GM12878 (cell line): Measurements from ENCODE around the gene PRKCB. TPM values are rescaled to one million over a fixed set of nuclear protein-coding genes. Genes with fewer than 3 reads are reported as not detected.

Experiments
- ATAC-seq: fragments of 200-7000 bp; cut with Tn5 transposase; 3 replicates; pipeline ENCODE4 v1.9.1; 2020; ENCODE audit warnings: mild to moderate bottlenecking, moderate library complexity
- BruUV-seq: library from RNA; stranded (reverse); fragments of 400-500 nt; replicated peaks from 2 replicates; lab custom pipeline; 2021; lab: Mats Ljungman, UMichigan
- CTCF ChIA-PET: fragments of 300-600 bp; sonication (Branson Sonifier 250); formaldehyde crosslinking; extraction: SDS; loops from one replicate; lab custom pipeline; 2021; ENCODE audit warnings: inconsistent platforms; lab: Yijun Ruan, JAX
- POLR2A ChIA-PET: fragments of 350-600 bp; formaldehyde crosslinking; extraction: SDS; loops from one replicate; lab custom pipeline; 2021; ENCODE audit warnings: inconsistent platforms; lab: Charles Lee
- RAD21 ChIA-PET: fragments of 300-600 bp; sonication (Branson Sonifier 250); formaldehyde crosslinking; loops from one replicate; lab custom pipeline; 2023; ENCODE audit warnings: antibody characterized with exemption; ENCODE audit not compliant: unreplicated experiment; lab: Charles Lee
- SMC1A ChIA-PET: fragments of 300-600 bp; sonication (Branson Sonifier 250); formaldehyde crosslinking; loops from one replicate; lab custom pipeline; 2023; ENCODE audit not compliant: unreplicated experiment, uncharacterized antibody; lab: Charles Lee
- DNase-seq: peaks from one replicate; pipeline ENCODE4 v3.0.0-alpha.2; 2011; ENCODE audit warnings: low read depth, low spot score
- FAIRE-seq: peaks from 3 replicates; lab custom pipeline; 2011; peaks lifted over from hg19 to GRCh38; lab: Jason Lieb, UNC
- H2AFZ ChIP-seq: 2 replicates; pipeline ENCODE4 v1.6.0; 2011; ENCODE audit warnings: low read depth, low read length, control low read depth; ENCODE audit not compliant: control insufficient read depth
- H3K27ac ChIP-seq: 2 replicates; pipeline ENCODE4 v1.5.1; 2011; ENCODE audit warnings: control low read depth; ENCODE audit not compliant: control insufficient read depth, insufficient read depth
- H3K27me3 ChIP-seq, 2 experiments: replicated peaks in 1 of 2; 2 replicates each; pipeline versions ENCODE4 v1.6.0 to v1.6.1; 2011; ENCODE audit warnings: low read length in 1 of 2; ENCODE audit not compliant: control insufficient read depth in 2 of 2, insufficient read depth in 2 of 2
- H3K36me3 ChIP-seq, 2 experiments: 2 replicates each; pipeline ENCODE4 v1.5.1; 2011; ENCODE audit warnings: low read length in 1 of 2; ENCODE audit not compliant: control insufficient read depth in 2 of 2, insufficient read depth in 2 of 2
- H3K4me1 ChIP-seq: 2 replicates; pipeline ENCODE4 v1.6.1; 2011; ENCODE audit warnings: mild to moderate bottlenecking, low read length, moderate library complexity, mixed read lengths; ENCODE audit not compliant: control insufficient read depth, insufficient read depth
- H3K4me2 ChIP-seq: 2 replicates; pipeline ENCODE4 v1.6.0; 2011; ENCODE audit warnings: control low read depth; ENCODE audit not compliant: control insufficient read depth, insufficient read depth
- H3K4me3 ChIP-seq: fragments of 200-600 bp; sonication (generic); 2 replicates; pipeline ENCODE4 v1.5.1; 2016
- H3K79me2 ChIP-seq: 2 replicates; pipeline ENCODE4 v1.6.0; 2011; ENCODE audit warnings: low read length; ENCODE audit not compliant: control insufficient read depth, insufficient read depth
- H3K9ac ChIP-seq: 2 replicates; pipeline ENCODE4 v1.8.0; 2011; ENCODE audit warnings: low read length, control low read depth, mixed read lengths; ENCODE audit not compliant: control insufficient read depth, insufficient read depth
- H3K9me3 ChIP-seq: replicated peaks from 3 replicates; pipeline ENCODE4 v1.5.1; 2011; ENCODE audit warnings: mild to moderate bottlenecking, low read length; ENCODE audit not compliant: control insufficient read depth, insufficient read depth
- H4K20me1 ChIP-seq: 2 replicates; pipeline ENCODE4 v1.6.0; 2011; ENCODE audit not compliant: control insufficient read depth, insufficient read depth
- CEBPB ChIP-seq, 2 experiments: fragments of 150-350 bp in 1 of 2; IDR thresholded peaks; 2 replicates each; pipeline ENCODE4 v1.6.1; 2012 to 2014; ENCODE audit warnings: low read depth in 2 of 2, low read length in 2 of 2, borderline replicate concordance in 1 of 2, inconsistent platforms in 1 of 2
- CREB1 ChIP-seq: IDR thresholded peaks from 2 replicates; pipeline ENCODE4 v1.6.1; 2012; ENCODE audit warnings: low read depth, mild to moderate bottlenecking, inconsistent platforms
- CREM ChIP-seq: IDR thresholded peaks from 2 replicates; pipeline ENCODE4 v1.6.1; 2014; ENCODE audit warnings: antibody characterized with exemption, low read depth
- EZH2 ChIP-seq: IDR thresholded peaks from 2 replicates; pipeline ENCODE4 v1.6.1; 2012; ENCODE audit warnings: low read depth, mild to moderate bottlenecking, control low read depth, inconsistent platforms, low read length, borderline replicate concordance; ENCODE audit not compliant: control insufficient read depth
- HDAC6 ChIP-seq: fragments of 200-600 bp; sonication (generic); IDR thresholded peaks from one replicate; pipeline ENCODE4 v1.8.0; 2017; ENCODE audit warnings: antibody characterized with exemption; ENCODE audit not compliant: unreplicated experiment
- LARP7 ChIP-seq: fragments of 450-650 bp; IDR thresholded peaks from 2 replicates; pipeline ENCODE4 v1.6.1; 2017; ENCODE audit warnings: mild to moderate bottlenecking
- NFXL1 ChIP-seq: fragments of 450-650 bp; IDR thresholded peaks from 2 replicates; pipeline ENCODE4 v1.6.1; 2017; ENCODE audit warnings: antibody characterized with exemption, mild to moderate bottlenecking, borderline replicate concordance
- PAX5 ChIP-seq: IDR thresholded peaks from 2 replicates; pipeline ENCODE4 v1.6.1; 2011; ENCODE audit warnings: low read depth, low read length, borderline replicate concordance
- ZBED1 ChIP-seq: IDR thresholded peaks from 2 replicates; pipeline ENCODE4 v1.6.1; 2016; ENCODE audit warnings: borderline replicate concordance
- WGBS: methylation state at CpG from one replicate; pipeline ENCODE4 v1.1.6; 2016; ENCODE audit warnings: low lambda C conversion rate; ENCODE audit not compliant: insufficient replicate concordance, insufficient coverage; ENCODE audit errors: missing lambda C conversion rate; 5-methylcytosine and 5-hydroxymethylcytosine counted together
- in situ Hi-C: fragments of 300-500 bp; cut with MboI; formaldehyde crosslinking; loops from 9 replicates; pipeline ENCODE4 v1.14.3; 2018; ENCODE audit warnings: mixed read lengths
- intact Hi-C: fragments of 100-400 bp; cut with micrococcal nuclease; formaldehyde crosslinking; loops from one replicate; pipeline ENCODE4 v1.14.2; 2022; ENCODE audit not compliant: unreplicated experiment
- polyA plus RNA-seq, 11 experiments: library from polyadenylated mRNA; depleted of rRNA in 4 of 11; unstranded in 6 of 11; stranded (reverse) in 5 of 11; fragments of >200 nt; fragmentation: Nextera tagmentation in 4 of 11; fragmentation: Illumina TruSeq in 1 of 11; extraction: Ambion mirVana in 4 of 11; extraction: Trizol in 1 of 11; gene quantifications; 1 replicate in 1 of 11; 2 replicates in 10 of 11; pipeline versions ENCODE4 v1.2.1 to v1.2.3, GENCODE V29; 2011 to 2016; ENCODE audit warnings: inconsistent platforms in 2 of 11, missing spikeins in 2 of 11, low read depth in 1 of 11
- total RNA-seq, 4 experiments: library from RNA; depleted of rRNA in 3 of 4; stranded (reverse); fragments of >200 nt in 3 of 4; fragmentation: Illumina TruSeq in 1 of 4; extraction: Trizol in 1 of 4; gene quantifications; 2 replicates each; pipeline versions ENCODE4 v1.2.1 to v1.2.3, GENCODE V29; 2013 to 2021
- TF ChIP-seq, protein P1 (sequence below): IDR thresholded peaks from 2 replicates; pipeline ENCODE4 v1.6.1; 2011; ENCODE audit warnings: borderline replicate concordance, low read depth, mild to moderate bottlenecking, moderate library complexity, low read length; ENCODE audit not compliant: insufficient read depth, poor library complexity, severe bottlenecking

The PRKCB gene
- total and polyA plus RNA-seq, 10 of the 15 experiments (the other 5 are each of a cell fraction or from before 2014, with no cell fraction given), result 21.4 to 158 (median 97.3) TPM

DNA sequence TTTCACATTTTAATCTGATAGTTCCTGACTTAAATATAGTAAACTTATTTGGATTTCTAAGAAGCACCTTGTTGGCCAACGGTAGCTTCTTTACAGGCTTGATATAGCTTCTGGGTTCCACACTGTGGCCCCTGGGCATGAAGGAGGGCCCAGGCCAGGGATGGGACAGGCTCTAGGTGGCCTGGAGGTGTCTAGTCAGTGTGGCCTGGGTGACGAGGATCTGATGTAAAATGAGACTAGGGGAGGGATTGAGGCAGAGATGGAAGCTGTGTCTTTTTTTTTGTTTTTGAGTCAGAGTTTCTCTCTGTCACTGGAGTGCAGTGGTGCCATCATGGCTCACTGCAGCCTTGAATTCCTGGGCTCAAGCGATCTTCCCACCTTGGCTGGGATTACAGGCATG is 187.0 kb downstream of the PRKCB start:
- ATAC-seq, result peak; percentile 52
- 13% methylated on average over 3 of the region's 3 CpGs for WGBS

More for the DNA sequence above, 187.0 kb downstream of the PRKCB start:
- no peaks in the 10 kb centered on the region; the same call in 2 of the 3 replicates for H3K9me3 ChIP-seq
- peaks cover 9% of the 10 kb centered on the region for H3K79me2 ChIP-seq
- ChIA-PET RAD21 (no interaction called here), POLR2A (no interaction called here), SMC1A (interaction anchor here (0.8 to 1.6 kb wide), 2 partner anchors 14 to 219 kb away, joined by 3 to 6 read pairs; no protein-coding TSS in a partner anchor), CTCF (interaction anchor here (3.4 to 3.9 kb wide), 2 partner anchors 220 to 222 kb away, joined by 11 to 19 read pairs; no protein-coding TSS in a partner anchor)
- in situ Hi-C loops, result no loop called here
- BruUV-seq, result no TSS peak
- no peaks in the 10 kb centered on the region; the same call in 1 of the 2 replicates for H4K20me1 ChIP-seq
- H3K4me1 ChIP-seq, result peaks cover 30% of the 10 kb centered on the region
- no peak for TF ChIP-seq ZBED1
- TF ChIP-seq CREM, result 0 out of 2 replicates have a peak, but pooled peaks have one; percentile 19
- no peak for TF ChIP-seq EZH2
- no peak for TF ChIP-seq NFXL1
- TF ChIP-seq, protein P1, sequence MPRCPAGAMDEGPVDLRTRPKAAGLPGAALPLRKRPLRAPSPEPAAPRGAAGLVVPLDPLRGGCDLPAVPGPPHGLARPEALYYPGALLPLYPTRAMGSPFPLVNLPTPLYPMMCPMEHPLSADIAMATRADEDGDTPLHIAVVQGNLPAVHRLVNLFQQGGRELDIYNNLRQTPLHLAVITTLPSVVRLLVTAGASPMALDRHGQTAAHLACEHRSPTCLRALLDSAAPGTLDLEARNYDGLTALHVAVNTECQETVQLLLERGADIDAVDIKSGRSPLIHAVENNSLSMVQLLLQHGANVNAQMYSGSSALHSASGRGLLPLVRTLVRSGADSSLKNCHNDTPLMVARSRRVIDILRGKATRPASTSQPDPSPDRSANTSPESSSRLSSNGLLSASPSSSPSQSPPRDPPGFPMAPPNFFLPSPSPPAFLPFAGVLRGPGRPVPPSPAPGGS, result no peak
- no peak for TF ChIP-seq HDAC6
- TF ChIP-seq CREB1, result peak; percentile 55
- TF ChIP-seq PAX5, result no peak
- no peak for TF ChIP-seq LARP7
- TF ChIP-seq CEBPB (IDR thresholded peaks at IDR 0.05; ENCODE audit: borderline replicate concordance in 1 of 2, low read depth in 2 of 2, low read length in 2 of 2), result no peak
- no peak overlapping the region for H2AFZ ChIP-seq
- H3K4me2 ChIP-seq, result no peak overlapping the region
- no peak overlapping the region for H3K9ac ChIP-seq
- no peaks in the 10 kb centered on the region for H3K27me3 ChIP-seq
- peak overlapping the region; percentile 5; the same call in 1 of the 2 replicates for H3K27ac ChIP-seq
- FAIRE-seq (no peak), DNase-seq (no peak)
- intact Hi-C loops, result no loop called here
- H3K4me3 ChIP-seq, result no peak overlapping the region
- no peaks in the 10 kb centered on the region; a peak in 1 of 4 replicates for H3K36me3 ChIP-seq
